HL-60 (cell line): ENCODE results near the gene SORBS2.

Source experiments
- DNase-seq, 2 experiments: peaks; one replicate each; pipeline ENCODE4 v3.0.0-alpha.2; 2010 to 2020; ENCODE audit warnings: low read depth in 1 of 2, low spot score in 1 of 2
- H3K27ac ChIP-seq: fragments of 250-450 bp; sonication (Bioruptor Pico); replicated peaks from 2 replicates; pipeline ENCODE4 v1.5.1; 2020; ENCODE audit warnings: mild to moderate bottlenecking, moderate library complexity
- H3K27me3 ChIP-seq: fragments of 250-450 bp; sonication (Bioruptor Pico); 2 replicates; pipeline ENCODE4 v1.5.1; 2021; ENCODE audit warnings: mild to moderate bottlenecking, moderate library complexity; ENCODE audit not compliant: insufficient read depth, poor library complexity, severe bottlenecking
- H3K4me3 ChIP-seq: replicated peaks from 2 replicates; pipeline ENCODE4 v1.5.1; 2011; ENCODE audit warnings: mild to moderate bottlenecking, control low read depth, low read length; ENCODE audit not compliant: insufficient read depth
- GABPA ChIP-seq: IDR thresholded peaks from 2 replicates; pipeline ENCODE4 v1.6.1; 2012; ENCODE audit warnings: low read depth
- POLR2AphosphoS5 ChIP-seq: IDR thresholded peaks from 2 replicates; pipeline ENCODE4 v1.6.1; 2012; ENCODE audit warnings: low read depth
- SPI1 ChIP-seq: IDR thresholded peaks from 2 replicates; pipeline ENCODE4 v1.6.1; 2012; ENCODE audit warnings: low read depth, mild to moderate bottlenecking, borderline replicate concordance
- TF ChIP-seq, protein P1 (sequence below): IDR thresholded peaks from 2 replicates; pipeline ENCODE4 v1.6.1; 2012; ENCODE audit warnings: low read depth; ENCODE audit not compliant: insufficient replicate concordance
- TF ChIP-seq, protein P2 (sequence below): IDR thresholded peaks from one replicate; pipeline ENCODE4 v1.5.1; 2011; ENCODE audit warnings: low read length, control low read depth, inconsistent platforms; ENCODE audit not compliant: insufficient read depth

Gene SORBS2

DNA sequence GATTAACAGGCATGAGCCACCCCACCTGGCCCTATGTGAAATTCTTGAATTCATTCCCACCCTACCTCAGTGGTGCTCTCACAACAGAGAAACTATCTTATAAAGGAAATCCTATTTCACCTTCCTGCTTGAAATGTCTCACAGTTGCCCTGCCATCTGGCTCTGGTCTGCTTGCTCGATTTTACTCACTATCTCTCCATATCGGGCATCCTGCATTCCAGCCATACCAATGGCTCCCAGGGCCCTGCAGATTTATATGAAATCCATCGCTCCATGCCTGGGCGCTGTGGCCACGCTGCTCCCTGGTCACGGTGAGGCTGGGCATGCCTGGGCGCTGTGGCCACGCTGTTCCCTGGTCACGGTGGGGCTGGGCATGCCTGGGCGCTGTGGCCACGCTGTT lies 15.8 kb downstream of the SORBS2 start:
- H3K27me3 ChIP-seq, result no peaks in the 10 kb centered on the region
- H3K4me3 ChIP-seq, result no peak overlapping the region
- no peak overlapping the region for H3K27ac ChIP-seq
- no peak for DNase-seq
- no peak for TF ChIP-seq POLR2AphosphoS5
- TF ChIP-seq, protein P1, sequence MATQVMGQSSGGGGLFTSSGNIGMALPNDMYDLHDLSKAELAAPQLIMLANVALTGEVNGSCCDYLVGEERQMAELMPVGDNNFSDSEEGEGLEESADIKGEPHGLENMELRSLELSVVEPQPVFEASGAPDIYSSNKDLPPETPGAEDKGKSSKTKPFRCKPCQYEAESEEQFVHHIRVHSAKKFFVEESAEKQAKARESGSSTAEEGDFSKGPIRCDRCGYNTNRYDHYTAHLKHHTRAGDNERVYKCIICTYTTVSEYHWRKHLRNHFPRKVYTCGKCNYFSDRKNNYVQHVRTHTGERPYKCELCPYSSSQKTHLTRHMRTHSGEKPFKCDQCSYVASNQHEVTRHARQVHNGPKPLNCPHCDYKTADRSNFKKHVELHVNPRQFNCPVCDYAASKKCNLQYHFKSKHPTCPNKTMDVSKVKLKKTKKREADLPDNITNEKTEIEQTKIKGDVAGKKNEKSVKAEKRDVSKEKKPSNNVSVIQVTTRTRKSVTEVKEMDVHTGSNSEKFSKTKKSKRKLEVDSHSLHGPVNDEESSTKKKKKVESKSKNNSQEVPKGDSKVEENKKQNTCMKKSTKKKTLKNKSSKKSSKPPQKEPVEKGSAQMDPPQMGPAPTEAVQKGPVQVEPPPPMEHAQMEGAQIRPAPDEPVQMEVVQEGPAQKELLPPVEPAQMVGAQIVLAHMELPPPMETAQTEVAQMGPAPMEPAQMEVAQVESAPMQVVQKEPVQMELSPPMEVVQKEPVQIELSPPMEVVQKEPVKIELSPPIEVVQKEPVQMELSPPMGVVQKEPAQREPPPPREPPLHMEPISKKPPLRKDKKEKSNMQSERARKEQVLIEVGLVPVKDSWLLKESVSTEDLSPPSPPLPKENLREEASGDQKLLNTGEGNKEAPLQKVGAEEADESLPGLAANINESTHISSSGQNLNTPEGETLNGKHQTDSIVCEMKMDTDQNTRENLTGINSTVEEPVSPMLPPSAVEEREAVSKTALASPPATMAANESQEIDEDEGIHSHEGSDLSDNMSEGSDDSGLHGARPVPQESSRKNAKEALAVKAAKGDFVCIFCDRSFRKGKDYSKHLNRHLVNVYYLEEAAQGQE, result no peak
- TF ChIP-seq, protein P2, sequence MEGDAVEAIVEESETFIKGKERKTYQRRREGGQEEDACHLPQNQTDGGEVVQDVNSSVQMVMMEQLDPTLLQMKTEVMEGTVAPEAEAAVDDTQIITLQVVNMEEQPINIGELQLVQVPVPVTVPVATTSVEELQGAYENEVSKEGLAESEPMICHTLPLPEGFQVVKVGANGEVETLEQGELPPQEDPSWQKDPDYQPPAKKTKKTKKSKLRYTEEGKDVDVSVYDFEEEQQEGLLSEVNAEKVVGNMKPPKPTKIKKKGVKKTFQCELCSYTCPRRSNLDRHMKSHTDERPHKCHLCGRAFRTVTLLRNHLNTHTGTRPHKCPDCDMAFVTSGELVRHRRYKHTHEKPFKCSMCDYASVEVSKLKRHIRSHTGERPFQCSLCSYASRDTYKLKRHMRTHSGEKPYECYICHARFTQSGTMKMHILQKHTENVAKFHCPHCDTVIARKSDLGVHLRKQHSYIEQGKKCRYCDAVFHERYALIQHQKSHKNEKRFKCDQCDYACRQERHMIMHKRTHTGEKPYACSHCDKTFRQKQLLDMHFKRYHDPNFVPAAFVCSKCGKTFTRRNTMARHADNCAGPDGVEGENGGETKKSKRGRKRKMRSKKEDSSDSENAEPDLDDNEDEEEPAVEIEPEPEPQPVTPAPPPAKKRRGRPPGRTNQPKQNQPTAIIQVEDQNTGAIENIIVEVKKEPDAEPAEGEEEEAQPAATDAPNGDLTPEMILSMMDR, result no peak
- TF ChIP-seq SPI1, result no peak
- no peak for TF ChIP-seq GABPA

DNA sequence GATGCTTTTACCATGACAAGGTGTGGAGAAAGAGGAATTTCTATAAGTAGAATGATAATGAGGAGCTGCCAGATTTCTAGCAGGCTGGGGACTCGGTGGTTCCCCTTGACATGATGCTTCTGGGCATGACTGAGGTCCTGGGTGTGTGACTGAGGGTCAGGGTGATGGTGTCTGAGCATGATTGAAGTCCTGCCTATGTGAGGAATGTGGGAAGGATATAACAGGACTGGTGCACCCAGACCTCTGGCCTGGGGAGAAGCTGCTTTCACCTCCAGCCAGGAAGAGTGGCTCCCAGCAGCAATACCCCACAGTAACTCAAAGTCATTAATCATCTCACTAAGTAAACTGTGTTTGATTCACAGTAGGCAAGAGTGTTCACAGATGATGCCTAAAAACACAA lies 17.4 kb downstream of the SORBS2 start:
- TF ChIP-seq, protein P1, result no peak
- TF ChIP-seq, protein P2, result no peak
- TF ChIP-seq GABPA, result no peak
- no peak for TF ChIP-seq POLR2AphosphoS5
- TF ChIP-seq SPI1, result no peak
- H3K27ac ChIP-seq, result no peak overlapping the region
- no peaks in the 10 kb centered on the region for H3K27me3 ChIP-seq
- no peak for DNase-seq
- H3K4me3 ChIP-seq, result no peak overlapping the region

DNA sequence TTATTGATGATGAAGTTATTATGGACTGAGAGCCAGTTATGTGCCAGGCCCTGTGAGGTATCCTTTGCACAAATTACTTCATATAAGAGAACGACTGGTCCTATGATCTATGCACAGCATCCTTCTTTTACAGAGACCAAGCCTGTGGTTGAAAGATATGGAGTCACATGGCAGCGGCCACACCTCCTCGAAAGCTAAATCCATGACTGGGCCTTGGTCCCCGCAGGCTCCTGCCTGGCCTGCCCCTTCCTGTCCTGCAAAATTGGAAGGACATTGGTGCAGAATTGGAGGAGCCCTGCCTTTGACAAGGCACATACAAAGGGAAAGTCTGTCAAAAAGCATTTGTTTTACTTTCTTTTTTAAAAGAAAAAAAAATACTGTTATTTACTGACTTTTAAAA lies 18.3 kb downstream of the SORBS2 start:
- Histone ChIP-seq H3K4me3 (no peak overlapping the region), H3K27me3 (no peaks in the 10 kb centered on the region), H3K27ac (no peak overlapping the region)
- no peak for DNase-seq
- TF ChIP-seq, protein P1, result no peak
- TF ChIP-seq SPI1, result no peak
- TF ChIP-seq GABPA, result no peak
- TF ChIP-seq, protein P2, result no peak
- no peak for TF ChIP-seq POLR2AphosphoS5
